ENCODE measurements around the gene LILRA5.

LILRA5 gene

GRCh38 chr19:54312011-54312410, 955 bp downstream of the LILRA5 start:
- no peak for TF ChIP-seq CTCF (conservative IDR thresholded peaks at IDR 0.05; ENCODE audit: low read depth, low read length)
- H3K4me3 ChIP-seq (ENCODE audit: low read depth, low read length): no peak overlapping the region

GRCh38 chr19:54311486-54311885, 1.5 kb downstream of the LILRA5 start:
- no peak overlapping the region for H3K4me3 ChIP-seq (ENCODE audit: low read depth, low read length)
- no peak for TF ChIP-seq CTCF (conservative IDR thresholded peaks at IDR 0.05; ENCODE audit: low read depth, low read length)
- DNase-seq (ENCODE audit: low read depth): no peak

More at GRCh38 chr19:54312011-54312410, 955 bp downstream of the LILRA5 start:
- no peak for DNase-seq (ENCODE audit: low read depth)

GRCh38 chr19:54310543-54310942, 2.4 kb downstream of the LILRA5 start:
- no peak overlapping the region for H3K4me3 ChIP-seq (ENCODE audit: low read depth, low read length)
- TF ChIP-seq CTCF (conservative IDR thresholded peaks at IDR 0.05; ENCODE audit: low read depth, low read length): no peak
- no peak for DNase-seq (ENCODE audit: low read depth)

- no peak for TF ChIP-seq CTCF (conservative IDR thresholded peaks at IDR 0.05; ENCODE audit: low read depth, low read length)
- DNase-seq (ENCODE audit: low read depth): no peak
- H3K4me3 ChIP-seq (ENCODE audit: low read depth, low read length): no peak overlapping the region
Observed at GRCh38 chr19:54309811-54310210, 3.2 kb downstream of the LILRA5 start.

GRCh38 chr19:54307389-54308020, 5.5 kb downstream of the LILRA5 start:
- no peak for DNase-seq (ENCODE audit: low read depth)
- no peak for TF ChIP-seq CTCF (conservative IDR thresholded peaks at IDR 0.05; ENCODE audit: low read depth, low read length)
- H3K4me3 ChIP-seq (ENCODE audit: low read depth, low read length): no peak overlapping the region

GRCh38 chr19:54305141-54305540, 7.8 kb downstream of the LILRA5 start:
- no peak overlapping the region for H3K4me3 ChIP-seq (ENCODE audit: low read depth, low read length)
- DNase-seq (ENCODE audit: low read depth): no peak
- TF ChIP-seq CTCF (conservative IDR thresholded peaks at IDR 0.05; ENCODE audit: low read depth, low read length): no peak

- TF ChIP-seq CTCF (conservative IDR thresholded peaks at IDR 0.05; ENCODE audit: low read depth, low read length): no peak
- no peak for DNase-seq (ENCODE audit: low read depth)
- H3K4me3 ChIP-seq (ENCODE audit: low read depth, low read length): no peak overlapping the region
Observed at GRCh38 chr19:54302257-54302656, 10.7 kb downstream of the LILRA5 start.
